Activated naive CD4-positive, alpha-beta T cell treated with anti-CD3 and anti-CD28 coated beads, Interleukin-2, amount 10 ng/mL, durations not matched to agents 5 hours and 36 hours (primary cell): ENCODE data around the gene CD69. TPM values are rescaled to one million over a fixed set of nuclear protein-coding genes. Genes with fewer than 3 reads are reported as not detected.

ENCODE experiments used
- total RNA-seq, 2 experiments: library from RNA; stranded (reverse); gene quantifications; one replicate each; pipeline ENCODE4 v1.2.3, GENCODE V29; 2021

Gene CD69
- 100 to 1,000 TPM; 147 to 152 TPM for total RNA-seq

DNA sequence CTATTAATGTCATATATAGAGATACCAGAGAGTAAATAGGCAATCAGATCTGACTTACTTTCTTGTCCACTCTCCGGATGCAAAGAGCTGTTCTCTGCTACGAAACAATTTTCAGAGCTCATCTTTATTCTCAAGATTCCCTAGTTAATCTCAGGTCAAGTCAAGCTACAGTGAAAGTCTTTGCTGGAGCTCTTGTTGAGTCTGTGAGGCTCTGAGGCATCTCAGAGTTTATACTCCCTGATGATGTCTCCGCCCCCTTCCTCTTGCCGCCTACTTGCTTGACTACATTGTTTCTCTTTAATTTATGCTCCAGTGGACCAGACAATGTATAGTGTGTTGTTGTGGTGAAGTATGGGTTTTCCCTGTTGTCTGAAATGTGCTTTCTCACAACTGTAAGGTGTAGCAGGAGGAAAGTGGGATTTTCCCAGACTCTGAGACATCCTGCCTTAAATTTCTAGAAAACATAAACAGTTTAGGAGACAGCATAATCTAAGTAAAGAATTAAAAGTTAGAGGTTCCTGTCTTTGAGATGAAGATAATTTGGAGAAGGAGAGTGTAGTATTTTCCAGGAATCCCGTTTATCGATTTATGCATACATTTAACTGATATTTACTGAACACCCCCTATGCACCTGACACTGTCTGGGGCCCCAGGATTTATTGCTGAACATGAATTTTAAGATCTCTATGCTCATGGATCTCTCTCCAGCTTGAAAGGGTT is at the start of gene CD69:
CD69 (minus strand) TSS at position 203 of the 720 bp plus-strand sequence; CDS start at position 122, 81 bp downstream.

DNA sequence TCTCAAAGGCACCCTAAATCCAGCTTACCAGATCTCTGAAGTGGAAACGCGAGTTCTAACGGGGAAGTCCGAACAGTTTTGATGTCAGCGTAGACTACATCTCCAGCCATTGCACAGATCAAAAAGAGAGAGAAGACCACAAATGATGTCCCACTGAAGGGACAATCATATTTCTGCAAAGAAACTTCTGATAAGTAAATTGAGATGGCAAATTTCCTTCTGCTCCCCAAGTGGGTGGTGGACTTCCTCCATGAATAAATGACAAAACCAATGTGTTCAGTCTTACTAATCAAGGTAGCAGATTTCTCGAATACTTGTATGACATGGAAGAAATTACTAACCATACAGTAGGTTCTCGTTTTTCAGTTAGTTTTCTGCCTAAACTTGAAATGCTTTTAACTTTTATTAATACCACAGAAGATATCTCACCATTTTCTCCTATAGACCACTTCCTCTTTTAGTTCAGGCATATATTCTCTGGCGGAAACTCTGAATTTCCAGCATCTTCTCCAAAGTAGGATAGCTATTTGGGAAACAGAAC is 27.7 kb downstream of the CD69 start, which contains the start of gene CLECL1:
CLECL1 (minus strand) TSS at position 177 of the 541 bp plus-strand sequence.

Other genes with a start within 250 kb of the CD69 start
- gene KLRB1, start 153.0 kb downstream of the CD69 start, total RNA-seq: under 1 TPM; 0.18 to 0.67 TPM
- gene CLEC2D, start 91.2 kb downstream of the CD69 start, total RNA-seq: 100 to 1,000 TPM; 310 to 315 TPM
- 1 to 10 TPM; 1.8 to 2.3 TPM for gene CLECL1, start 27.8 kb downstream of the CD69 start, total RNA-seq
- under 1 TPM; 0.22 to 0.25 TPM for gene KLRF1, start 66.6 kb upstream of the CD69 start, total RNA-seq
- 10 to 100 TPM; 90.5 to 94.5 TPM for gene CLEC2B, start 108.5 kb upstream of the CD69 start, total RNA-seq
- gene KLRF2, start 120.6 kb upstream of the CD69 start, total RNA-seq: not detected
- gene CLEC2A, start 171.5 kb upstream of the CD69 start, total RNA-seq: not detected
- gene CLEC12A, start 210.5 kb upstream of the CD69 start, total RNA-seq: under 1 TPM; 0.23 to 0.53 TPM
- gene CLEC1B, start 238.2 kb upstream of the CD69 start, total RNA-seq: not detected
- not detected for gene CLEC12B, start 249.7 kb upstream of the CD69 start, total RNA-seq